GM19023 (cell line): ENCODE measurements around the gene RGS8.
A peak's percentile ranks its signal among the peaks of the same experiment; 100 is the strongest.
"Not testable (repeated sequence)": the region's sequence is repeated elsewhere in the genome, so short reads cannot be mapped to it uniquely, and the experiment has no call there.

Experiments used
- ATAC-seq: cut with Tn5 transposase; IDR thresholded peaks from one replicate; pipeline ENCODE4 v1.9.1; 2021; ENCODE audit warnings: mild to moderate bottlenecking, moderate library complexity; ENCODE audit not compliant: unreplicated experiment

The RGS8 gene

DNA sequence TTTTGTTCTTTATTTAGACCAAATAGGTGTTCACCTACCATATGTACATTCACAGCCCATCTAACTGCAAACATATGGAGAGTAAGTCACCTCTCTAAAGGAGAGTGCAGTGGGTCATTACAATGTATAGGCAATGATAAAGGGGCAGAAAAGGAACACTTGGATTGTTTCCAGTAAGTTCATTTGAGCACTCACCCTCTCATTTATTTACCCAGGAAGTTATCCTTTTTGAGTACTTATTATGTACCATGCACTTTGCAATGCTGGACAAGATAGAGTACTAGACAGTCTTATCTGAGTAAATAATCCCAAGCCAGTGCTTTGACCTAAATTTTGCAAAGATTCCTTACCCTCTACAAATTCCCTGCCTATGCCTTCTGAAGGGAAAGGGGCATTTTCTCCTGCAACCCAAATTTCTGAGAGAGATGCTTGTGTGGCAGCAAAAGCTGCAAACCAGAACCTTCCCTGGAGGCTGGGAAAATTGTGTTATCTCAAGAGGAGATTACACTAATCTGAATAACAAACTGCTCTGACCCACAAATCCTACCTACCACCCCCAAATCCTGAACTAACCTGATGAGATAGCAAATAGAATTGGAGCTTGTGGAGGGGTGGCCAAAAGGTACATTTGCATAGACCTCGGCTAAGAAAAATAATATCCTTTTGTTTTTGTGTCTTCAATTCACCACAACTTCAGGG lies 18.6 kb upstream of the RGS8 start:
- no peak for ATAC-seq

DNA sequence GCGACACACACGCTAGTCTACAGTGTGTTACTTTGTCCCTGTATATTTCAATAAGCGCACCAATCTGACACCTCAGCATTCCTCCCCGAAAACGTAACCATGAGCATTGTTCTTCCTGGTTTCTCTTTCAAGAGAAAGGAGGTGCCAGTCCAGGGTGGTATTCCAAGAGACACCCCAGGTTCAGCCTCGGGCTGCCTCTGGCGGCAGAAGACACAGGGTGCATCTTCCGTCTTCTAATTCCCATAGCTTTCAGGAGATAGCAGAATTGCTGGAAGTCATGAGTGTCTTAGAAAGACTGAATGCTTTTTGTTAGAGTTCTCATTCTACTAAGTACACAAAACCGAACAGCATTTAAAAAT lies 15.9 kb upstream of the RGS8 start:
- ATAC-seq, result no peak

DNA sequence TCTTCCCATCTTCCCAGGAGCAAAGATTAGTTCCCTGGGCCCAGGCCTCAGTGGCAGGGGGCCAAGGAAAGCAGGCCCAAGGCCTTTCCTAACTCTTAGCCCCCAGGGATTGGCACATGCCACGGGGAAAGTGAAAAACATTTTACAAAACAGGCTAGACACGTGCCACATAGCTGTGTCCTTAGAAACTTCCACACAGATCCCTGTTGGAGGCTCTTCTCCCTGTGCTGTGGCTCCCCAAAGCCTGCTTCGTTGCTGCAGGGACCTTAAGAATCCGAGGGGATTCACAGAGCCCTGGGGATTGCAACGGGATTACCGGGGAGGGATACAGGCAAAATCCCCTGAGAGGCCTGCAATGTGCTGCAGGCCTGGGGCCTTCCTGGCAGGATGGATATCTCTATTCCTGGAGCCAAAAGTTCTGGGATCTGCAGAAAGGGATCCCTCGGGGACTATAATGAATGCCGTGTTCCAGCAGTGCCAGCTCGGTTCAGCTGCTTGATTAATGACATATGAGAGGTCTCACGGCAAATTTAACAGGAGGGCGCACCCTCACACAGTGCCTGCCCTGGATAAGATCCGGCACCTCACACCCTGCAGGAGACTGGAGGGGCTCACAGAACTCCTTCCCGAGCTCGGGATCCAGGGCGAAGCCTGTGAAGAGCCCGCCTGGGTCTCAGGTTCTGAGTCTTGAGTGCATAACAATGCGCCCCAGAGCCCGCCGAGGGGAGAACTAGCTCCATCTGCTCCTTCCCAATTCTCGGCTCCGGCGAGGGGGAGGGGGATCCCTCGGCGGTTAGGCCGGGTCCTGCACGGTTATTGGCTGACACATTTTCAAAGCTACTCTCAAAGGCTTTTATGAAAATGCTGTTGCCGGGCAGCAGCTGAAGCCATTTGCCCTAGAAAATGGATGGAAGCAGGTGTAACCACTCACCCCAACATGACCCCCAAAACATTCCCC lies 15.3 kb upstream of the RGS8 start:
- no peak for ATAC-seq

DNA sequence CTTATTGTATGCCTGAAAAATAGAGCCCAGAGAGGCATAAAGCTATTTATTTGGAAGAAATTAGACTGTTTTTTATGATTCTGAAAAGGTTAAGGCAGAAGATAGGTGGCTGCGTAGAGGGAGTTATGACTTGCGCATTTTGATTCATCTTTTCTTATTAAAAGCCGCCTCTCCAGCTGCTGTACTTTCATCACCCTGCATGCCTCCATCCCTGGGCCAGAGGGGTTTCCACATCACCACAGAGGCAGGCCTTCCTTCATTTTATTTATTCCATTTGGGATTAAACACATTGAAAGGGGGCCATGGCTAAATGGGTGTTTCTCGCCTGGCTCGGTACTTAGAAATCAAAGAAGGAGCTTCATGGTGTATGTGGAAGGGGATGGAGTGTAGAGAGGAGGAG lies 14.6 kb upstream of the RGS8 start:
- ATAC-seq, result no peak

DNA sequence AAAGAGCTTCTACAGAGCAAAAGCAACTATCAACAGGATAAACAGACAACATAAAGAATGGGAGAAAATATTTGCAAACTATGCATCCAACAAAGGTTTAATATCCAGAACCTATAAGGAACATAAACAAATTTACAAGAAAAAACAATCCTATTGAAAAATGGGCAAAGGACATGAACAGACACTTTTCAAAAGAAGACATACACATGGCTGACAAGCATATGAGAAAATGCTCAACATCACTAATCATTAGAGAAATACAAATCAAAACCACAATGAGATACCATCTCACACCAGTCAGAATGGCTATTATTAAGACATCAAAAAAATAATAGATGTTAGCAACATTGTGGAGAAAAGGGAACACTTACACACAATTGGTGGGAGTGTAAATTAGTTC lies 8.8 kb upstream of the RGS8 start:
- ATAC-seq, result not testable (repeated sequence)

DNA sequence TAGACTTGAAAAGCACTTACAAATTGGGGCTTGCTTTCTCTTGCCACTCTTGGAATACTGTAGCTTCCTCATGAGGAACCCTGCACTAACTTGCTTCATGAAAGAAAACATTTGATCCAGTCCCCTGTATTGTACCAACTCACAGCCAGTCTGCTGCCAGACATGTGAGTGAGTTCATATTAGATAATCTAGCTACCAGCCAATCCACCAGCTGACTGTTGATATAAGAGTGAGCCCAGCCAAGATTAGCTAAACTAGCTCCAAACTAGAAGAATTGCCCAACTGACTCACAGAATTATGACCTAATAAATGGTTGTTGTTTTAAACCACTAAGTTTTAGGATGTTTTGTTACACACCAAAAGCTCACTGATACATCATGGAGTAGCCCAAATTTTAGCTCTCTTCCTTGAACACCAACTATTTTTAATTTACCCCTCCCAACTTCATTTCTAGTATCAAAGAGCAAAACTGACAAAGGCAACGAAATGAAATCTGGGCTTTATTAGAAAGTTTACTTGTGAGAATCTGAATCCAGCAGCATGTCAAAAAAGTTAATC lies 6.6 kb upstream of the RGS8 start:
- no peak for ATAC-seq

DNA sequence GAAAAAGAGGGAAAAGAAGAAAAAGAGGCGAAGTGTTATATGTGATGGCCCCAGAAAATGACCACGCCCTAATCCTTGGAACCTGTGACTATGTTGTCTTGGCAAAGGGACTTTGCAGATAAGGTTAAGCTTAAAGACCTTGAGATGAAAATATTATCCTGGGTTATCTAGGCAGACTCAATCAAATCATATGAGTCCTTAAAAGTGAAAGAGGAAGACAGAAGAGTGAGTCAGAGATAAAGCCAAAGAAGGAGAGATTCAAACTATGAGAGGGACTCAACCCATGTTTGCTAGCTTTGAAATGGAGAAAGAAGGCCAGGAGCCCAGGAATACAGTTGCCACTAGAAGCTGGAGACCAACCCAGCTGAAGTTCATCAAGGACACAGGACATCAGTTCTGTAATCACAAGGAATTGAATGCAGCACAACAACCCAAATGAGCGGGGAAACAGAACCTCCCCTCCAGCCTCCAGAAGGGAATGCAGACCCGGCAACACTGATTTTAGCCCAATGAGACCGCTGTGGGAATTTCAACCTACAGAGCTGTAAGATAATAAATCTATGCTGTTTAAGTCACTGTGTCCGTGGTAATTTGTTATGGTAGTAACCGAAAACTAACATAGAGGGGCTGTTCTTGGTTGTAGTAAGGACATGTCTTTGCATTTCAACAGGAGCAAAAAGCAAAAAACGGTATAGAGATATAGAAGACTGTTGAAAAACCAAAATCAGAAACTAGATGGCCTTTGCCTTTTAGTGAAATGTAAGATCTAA lies 4.2 kb upstream of the RGS8 start:
- no peak for ATAC-seq

DNA sequence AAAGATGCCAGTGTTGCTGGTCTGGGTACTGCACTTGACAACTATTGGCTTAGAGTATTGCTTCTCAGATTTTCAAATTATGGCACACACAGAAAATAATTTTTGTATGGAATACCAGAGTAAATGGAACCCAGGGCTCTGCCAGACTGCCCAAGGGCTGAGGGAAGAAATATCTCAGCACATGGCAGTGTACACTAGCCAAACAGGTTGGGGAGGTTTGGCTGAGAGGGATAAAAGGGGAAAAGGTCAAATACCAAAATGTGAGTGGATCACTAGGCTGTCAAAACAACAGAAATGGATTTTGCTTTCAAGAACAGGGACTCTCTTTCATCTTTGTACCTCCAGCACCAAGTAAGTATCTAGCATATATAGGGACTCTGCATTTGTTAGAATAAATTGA lies 3.0 kb upstream of the RGS8 start:
- no peak for ATAC-seq

DNA sequence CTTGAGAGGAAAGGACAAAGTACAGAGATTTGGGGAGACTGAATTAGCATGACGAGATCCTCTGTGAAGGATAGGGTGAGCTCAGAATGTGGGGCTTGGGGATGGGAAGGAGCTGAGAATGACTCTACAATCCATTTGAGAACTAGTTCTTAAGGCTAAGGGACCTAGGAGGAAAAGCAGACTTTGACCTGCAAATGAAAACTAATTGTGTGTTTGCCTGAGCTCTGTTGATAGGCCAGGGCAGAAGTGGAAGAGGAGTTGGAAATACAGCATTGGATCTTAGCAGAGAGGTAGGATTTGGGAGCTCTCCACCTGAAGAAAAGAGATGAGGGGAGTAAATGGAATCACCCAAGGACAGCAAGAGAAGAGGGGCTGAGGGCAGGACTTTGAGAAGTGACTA lies 2.1 kb upstream of the RGS8 start:
- ATAC-seq, result no peak

DNA sequence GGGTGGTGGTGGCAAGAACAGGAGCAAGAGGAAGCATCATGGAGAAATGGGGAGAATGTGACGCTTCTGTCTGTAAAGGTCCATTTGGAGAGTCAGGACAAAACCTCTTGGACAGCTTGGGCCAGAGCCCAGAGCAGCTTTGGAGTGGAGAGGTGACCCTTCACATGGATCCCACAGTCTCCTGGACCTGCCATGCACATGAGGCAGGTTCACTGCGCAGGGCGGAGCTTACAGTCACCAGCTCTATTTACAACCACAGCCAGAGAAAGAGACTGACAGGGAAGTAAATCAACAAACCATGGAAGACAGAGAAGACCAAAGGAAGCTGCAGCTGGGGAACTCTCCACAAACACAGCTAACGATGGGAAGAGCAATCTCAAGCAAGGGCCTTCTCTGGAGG lies 828 bp upstream of the RGS8 start:
- no peak for ATAC-seq

DNA sequence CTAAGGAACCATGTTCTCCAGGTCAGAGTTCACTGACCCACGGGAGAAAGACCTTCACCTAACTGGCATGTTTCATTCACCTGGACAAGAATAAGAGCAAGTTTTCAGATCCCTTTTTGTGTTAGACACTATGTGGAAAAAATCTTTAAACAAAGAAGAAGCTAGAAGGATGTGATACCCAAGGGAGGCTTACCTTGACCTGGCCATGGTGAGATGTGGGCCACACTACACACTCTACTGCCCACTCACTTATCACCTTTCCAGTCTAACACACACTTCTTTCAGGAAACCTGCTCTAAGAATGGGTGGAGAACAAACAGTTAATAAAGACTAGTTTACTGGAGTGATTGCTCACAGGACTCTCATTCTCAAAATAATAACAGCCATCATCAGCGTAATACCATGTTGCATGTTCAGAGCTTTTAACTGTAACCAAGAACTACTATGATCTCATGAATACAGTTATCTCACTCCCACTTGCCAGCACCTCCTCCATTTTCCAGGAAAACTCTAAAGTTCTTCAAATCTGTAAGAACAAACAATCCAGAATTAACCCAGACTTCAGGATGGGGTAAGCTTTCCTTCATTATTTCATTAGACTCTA lies 1.4 kb downstream of the RGS8 start:
- no peak for ATAC-seq

DNA sequence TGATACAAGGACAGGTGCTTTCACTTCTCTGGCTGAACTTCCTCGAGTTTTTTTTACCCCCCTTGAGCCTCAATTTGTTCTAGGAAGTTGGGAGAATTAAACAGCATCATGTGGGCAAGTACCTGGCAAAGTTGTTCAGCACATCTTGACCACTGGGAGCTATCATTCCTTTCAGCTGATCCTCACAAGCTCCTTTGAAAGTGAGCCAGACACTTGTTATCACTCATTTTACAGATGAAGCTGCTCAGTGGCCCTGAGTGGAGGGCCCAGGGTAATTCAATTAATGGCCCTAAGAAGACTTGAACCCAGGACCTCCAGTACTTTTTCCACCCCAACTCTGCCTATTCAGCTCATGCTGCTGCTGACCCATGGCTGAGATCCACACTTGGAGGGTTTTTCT lies 2.0 kb downstream of the RGS8 start:
- no peak for ATAC-seq

DNA sequence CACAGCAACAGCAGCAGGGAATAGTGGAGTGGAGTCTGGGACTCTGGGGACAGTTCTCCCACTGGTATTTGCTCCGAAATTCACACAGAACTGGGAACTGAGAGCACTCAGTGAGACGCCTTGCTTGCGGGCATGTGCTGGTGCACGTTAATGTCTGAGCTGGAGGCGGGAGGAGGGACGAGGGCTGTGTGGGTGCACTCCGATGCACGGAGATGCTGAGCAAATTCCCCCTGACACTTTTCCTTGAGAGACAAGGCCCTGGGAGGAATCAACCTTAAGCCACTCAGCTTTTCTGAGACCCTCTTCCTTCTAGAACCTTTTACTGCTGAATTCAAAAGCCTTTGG lies 2.8 kb downstream of the RGS8 start:
- ATAC-seq, result no peak

DNA sequence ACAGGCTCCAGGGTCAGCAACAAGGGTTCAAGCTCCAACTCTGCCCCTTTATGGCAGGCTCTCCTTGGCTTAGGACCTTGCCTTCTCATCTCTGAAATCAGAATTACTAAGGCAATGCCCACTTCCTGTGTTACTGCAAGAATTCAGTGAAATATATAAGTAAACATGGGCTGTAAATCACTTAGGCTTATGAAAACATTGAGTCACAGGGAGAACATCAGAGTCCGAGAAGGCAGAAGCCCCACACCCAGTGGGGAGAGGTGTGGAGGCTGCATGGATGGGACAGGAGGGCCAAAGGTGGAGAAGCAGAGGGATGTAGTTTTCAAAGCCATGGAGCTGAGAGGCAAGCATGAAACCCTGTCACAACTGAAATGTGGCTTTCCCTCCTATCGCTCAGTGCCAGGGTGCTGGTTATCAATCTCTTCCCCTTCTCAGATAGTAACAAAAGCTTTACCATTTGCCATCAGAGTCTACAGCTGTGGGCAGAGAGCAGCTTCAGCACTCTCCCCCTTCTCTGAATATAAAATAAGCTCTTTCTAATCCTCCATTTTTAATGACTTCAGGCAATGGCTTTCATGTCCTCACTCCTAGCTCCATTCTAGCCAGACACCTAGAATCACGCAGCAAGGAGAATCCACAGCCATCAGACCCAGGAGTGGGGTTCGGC lies 3.4 kb downstream of the RGS8 start:
- ATAC-seq, result no peak

DNA sequence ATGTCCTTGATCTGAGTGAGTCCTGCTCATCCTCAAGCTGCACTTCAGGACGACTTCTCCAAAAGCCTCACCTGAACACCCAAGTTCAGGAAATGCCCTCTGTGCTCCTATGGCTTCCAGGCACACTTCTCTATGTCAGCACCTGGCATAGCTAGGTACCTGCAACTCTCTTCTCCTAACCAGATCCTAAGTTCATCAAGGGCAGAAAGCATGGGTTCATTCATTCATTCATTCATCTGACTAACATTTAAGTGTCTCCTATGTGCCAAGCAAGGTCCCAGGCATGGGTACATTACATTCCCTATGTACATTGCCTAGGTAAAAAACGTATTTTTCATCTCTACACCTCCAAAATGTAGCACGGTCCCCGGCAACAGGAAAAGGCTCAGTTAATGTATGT lies 4.0 kb downstream of the RGS8 start:
- no peak for ATAC-seq

DNA sequence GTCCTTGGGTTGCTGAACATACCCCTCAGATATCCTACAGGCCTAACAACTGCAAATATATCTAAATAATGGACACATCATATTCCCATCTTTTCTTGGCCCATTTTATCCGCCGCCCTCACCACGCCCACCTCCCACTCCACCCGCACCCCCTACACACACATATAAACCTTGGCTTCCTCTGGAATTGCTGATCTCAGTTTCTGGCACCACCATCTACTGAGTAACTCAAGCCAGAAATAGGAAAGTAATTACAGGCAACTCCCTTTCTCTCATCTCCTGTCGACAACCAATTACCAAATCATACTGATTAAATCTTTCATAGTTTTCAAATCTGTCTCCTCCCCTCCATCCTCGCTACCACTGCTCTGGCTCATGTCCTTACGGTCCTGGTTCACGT lies 4.7 kb downstream of the RGS8 start:
- ATAC-seq, result no peak

DNA sequence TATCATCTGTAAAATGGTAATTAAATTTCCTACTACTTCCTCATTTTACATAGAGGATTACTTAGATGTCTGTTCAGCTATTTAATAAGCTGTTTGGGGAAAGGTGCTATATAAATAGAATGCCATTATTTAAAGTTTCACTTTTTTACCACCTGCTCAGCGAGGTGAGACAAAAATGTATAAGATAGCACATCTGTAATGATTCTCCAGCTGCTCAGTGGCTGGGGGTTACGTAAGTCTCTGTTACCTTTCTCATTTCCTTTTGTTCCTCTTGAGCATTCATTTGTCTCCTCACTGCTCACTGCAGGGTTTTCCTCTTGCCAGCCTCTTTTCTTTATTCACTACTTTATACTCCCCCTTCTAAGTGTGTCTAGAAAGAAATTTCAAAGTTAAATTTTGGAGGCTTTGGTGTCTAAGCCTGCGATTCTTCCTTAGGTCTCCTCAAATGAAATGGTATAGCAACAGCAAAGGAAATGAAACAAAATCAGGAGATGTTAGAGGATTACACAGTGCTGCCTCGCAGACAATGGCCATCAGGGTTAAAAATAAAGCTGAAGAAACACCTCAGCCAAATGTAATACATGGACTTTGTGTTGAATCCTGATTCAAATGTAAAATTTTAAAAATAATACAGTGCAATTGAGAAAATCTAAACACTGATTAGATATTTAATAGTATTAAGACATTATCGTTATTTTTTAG lies 6.8 kb downstream of the RGS8 start:
- ATAC-seq, result peak; percentile 73

DNA sequence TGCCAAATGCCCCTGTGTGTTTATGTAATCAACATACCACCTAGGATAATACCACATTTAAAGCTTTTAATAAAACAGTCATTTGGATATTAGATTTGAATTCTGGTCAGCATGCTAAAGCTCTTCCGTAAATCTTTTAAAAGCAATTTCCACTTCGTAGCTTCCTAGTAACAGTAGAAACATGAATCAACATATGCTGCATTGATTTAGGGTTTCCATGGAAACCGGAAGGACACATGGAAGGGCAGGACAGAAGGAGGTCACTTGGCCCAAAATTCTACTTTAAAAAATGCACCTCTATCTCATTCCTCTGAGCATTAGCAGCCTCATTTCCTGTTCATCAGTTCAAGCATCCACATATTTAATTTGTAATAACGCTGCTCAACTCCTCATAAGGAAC lies 8.1 kb downstream of the RGS8 start:
- no peak for ATAC-seq

DNA sequence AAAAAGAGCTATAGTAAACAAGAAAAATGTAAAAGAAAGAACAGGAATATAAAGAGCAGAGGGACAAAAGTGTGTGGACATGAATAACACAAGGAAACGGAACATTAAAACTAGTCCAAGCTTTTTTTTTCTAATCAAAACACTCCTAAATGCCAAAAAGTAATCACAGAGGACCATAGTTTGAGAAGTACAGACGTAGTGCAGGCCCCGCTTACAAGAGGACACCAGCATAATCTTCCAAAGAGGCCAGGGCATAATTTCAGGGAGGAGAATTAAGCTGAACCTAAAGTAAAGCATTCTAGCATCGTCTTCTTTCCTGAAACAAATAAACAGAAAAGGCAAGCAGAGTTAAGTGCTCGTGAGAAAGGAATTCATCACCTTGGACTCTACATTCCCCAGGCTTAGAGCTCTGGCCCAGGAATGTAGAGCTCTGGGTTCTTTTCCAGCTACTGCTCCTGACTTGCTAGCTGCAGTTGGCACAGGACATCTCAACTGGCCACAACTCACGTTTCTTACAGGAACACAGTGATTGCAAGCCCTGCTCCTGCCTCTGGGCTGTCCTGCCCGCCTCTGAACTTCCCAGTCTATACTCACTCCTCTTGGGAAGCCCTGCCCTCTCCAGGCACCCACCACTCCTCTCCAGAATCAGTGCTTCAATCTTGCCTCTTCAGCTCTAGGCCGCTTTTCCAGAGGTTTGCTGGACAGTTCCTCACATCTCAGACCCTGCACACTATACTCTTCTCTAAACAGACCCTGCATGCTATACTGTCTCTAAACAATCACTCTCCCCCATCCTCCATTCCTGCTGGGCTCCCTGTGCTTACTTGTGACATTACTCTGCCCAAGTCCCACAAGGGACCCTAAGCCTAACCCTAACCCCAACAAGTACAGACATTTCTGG lies 9.8 kb downstream of the RGS8 start:
- ATAC-seq, result no peak
